DND-41 (cell line): ENCODE measurements around the gene PLPPR1.

Experiments used
- ATAC-seq: fragments of 200-7000 bp; cut with Tn5 transposase; 3 replicates; pipeline ENCODE4 v1.9.1; 2021; ENCODE audit warnings: low read depth; ENCODE audit not compliant: insufficient read depth
- DNase-seq: peaks from one replicate; pipeline ENCODE4 v3.0.0-alpha.2; 2020
- H2AFZ ChIP-seq: 2 replicates; pipeline ENCODE4 v1.6.0; 2012; ENCODE audit warnings: low read depth, low read length
- H3K27ac ChIP-seq: 2 replicates; pipeline ENCODE4 v1.5.1; 2012; ENCODE audit warnings: low read length, inconsistent platforms
- H3K27me3 ChIP-seq: fragments of 200-600 bp; sonication (generic); 2 replicates; pipeline ENCODE4 v1.6.0; 2012; ENCODE audit warnings: low read length, mild to moderate bottlenecking, inconsistent platforms; ENCODE audit not compliant: insufficient read depth, poor library complexity
- H3K36me3 ChIP-seq: 2 replicates; pipeline ENCODE4 v1.5.1; 2012; ENCODE audit warnings: low read length, inconsistent platforms; ENCODE audit not compliant: insufficient read depth
- H3K4me1 ChIP-seq: 2 replicates; pipeline ENCODE4 v1.5.1; 2012; ENCODE audit warnings: mild to moderate bottlenecking, low read length; ENCODE audit not compliant: insufficient read depth
- H3K4me2 ChIP-seq: 2 replicates; pipeline ENCODE4 v1.6.0; 2012; ENCODE audit warnings: mild to moderate bottlenecking, moderate library complexity, low read length, inconsistent platforms; ENCODE audit not compliant: insufficient read depth
- H3K4me3 ChIP-seq, 2 experiments: fragments of 200-600 bp in 1 of 2; shearing (Covaris generic) in 1 of 2; 2 replicates each; pipeline ENCODE4 v1.5.1; 2012 to 2016; ENCODE audit warnings: inconsistent platforms in 2 of 2, low read length in 2 of 2, mild to moderate bottlenecking in 2 of 2, low read depth in 1 of 2, moderate library complexity in 1 of 2
- H3K79me2 ChIP-seq: 2 replicates; pipeline ENCODE4 v1.6.0; 2012; ENCODE audit warnings: low read length, inconsistent platforms; ENCODE audit not compliant: insufficient read depth
- H3K9ac ChIP-seq: 2 replicates; pipeline ENCODE4 v1.6.0; 2012; ENCODE audit warnings: low read depth, mild to moderate bottlenecking, inconsistent platforms, low read length, moderate library complexity
- H3K9me3 ChIP-seq: 2 replicates; pipeline ENCODE4 v1.5.1; 2012; ENCODE audit warnings: low read length, moderate library complexity, mild to moderate bottlenecking, inconsistent platforms; ENCODE audit not compliant: insufficient read depth, severe bottlenecking
- H4K20me1 ChIP-seq: 2 replicates; pipeline ENCODE4 v1.6.0; 2012; ENCODE audit warnings: low read length; ENCODE audit not compliant: insufficient read depth
- CTCF ChIP-seq: IDR thresholded peaks from 2 replicates; pipeline ENCODE4 v1.5.1; 2012; ENCODE audit warnings: borderline replicate concordance, low read length, moderate library complexity, mild to moderate bottlenecking; ENCODE audit not compliant: poor library complexity, severe bottlenecking; ENCODE audit errors: extremely low read depth
- EZH2 ChIP-seq: IDR thresholded peaks from 3 replicates; pipeline ENCODE4 v1.6.1; 2012; ENCODE audit warnings: borderline replicate concordance, low read depth, mild to moderate bottlenecking, moderate library complexity, low read length, inconsistent platforms; ENCODE audit not compliant: severe bottlenecking

The PLPPR1 gene

GRCh38 chr9:101225271-101225670 lies 196.7 kb downstream of the PLPPR1 start:
- H3K4me2 ChIP-seq: no peak overlapping the region
- H3K9ac ChIP-seq: no peak overlapping the region
- no peak for DNase-seq
- H2AFZ ChIP-seq: no peak overlapping the region
- H3K4me1 ChIP-seq: no peaks in the 10 kb centered on the region
- H3K4me3 ChIP-seq: no peak overlapping the region
- no peak for ATAC-seq
- no peaks in the 10 kb centered on the region for H3K9me3 ChIP-seq
- H3K79me2 ChIP-seq: no peaks in the 10 kb centered on the region
- no peaks in the 10 kb centered on the region for H3K36me3 ChIP-seq
- TF ChIP-seq CTCF (no peak), EZH2 (no peak)
- no peak overlapping the region for H3K27ac ChIP-seq
- no peaks in the 10 kb centered on the region for H4K20me1 ChIP-seq
- no peaks in the 10 kb centered on the region for H3K27me3 ChIP-seq

- no peak overlapping the region for H3K4me2 ChIP-seq
- no peak overlapping the region for H3K9ac ChIP-seq
- H2AFZ ChIP-seq: no peak overlapping the region
- DNase-seq: no peak
- H4K20me1 ChIP-seq: no peaks in the 10 kb centered on the region
- no peaks in the 10 kb centered on the region for H3K36me3 ChIP-seq
- TF ChIP-seq CTCF: no peak
- no peak for TF ChIP-seq EZH2
- H3K79me2 ChIP-seq: no peaks in the 10 kb centered on the region
- no peak overlapping the region for H3K4me3 ChIP-seq
- H3K9me3 ChIP-seq: no peaks in the 10 kb centered on the region
- no peak for ATAC-seq
- H3K4me1 ChIP-seq: no peaks in the 10 kb centered on the region
- H3K27me3 ChIP-seq: no peaks in the 10 kb centered on the region
- no peak overlapping the region for H3K27ac ChIP-seq
Measured at GRCh38 chr9:101226161-101226560, 197.6 kb downstream of the PLPPR1 start.

- no peak for TF ChIP-seq CTCF
- TF ChIP-seq EZH2: no peak
- no peak overlapping the region for H3K9ac ChIP-seq
- H3K27me3 ChIP-seq: no peaks in the 10 kb centered on the region
- no peaks in the 10 kb centered on the region for H3K79me2 ChIP-seq
- no peak overlapping the region for H3K4me2 ChIP-seq
- no peaks in the 10 kb centered on the region for H3K4me1 ChIP-seq
- no peak overlapping the region for H2AFZ ChIP-seq
- H3K4me3 ChIP-seq: no peak overlapping the region
- no peaks in the 10 kb centered on the region for H3K9me3 ChIP-seq
- H3K36me3 ChIP-seq: no peaks in the 10 kb centered on the region
- no peak overlapping the region for H3K27ac ChIP-seq
- ATAC-seq (no peak), DNase-seq (no peak)
- H4K20me1 ChIP-seq: no peaks in the 10 kb centered on the region
Measured at GRCh38 chr9:101226803-101227202, 198.3 kb downstream of the PLPPR1 start.

GRCh38 chr9:101229606-101230005 lies 201.1 kb downstream of the PLPPR1 start:
- no peaks in the 10 kb centered on the region for H3K36me3 ChIP-seq
- no peak overlapping the region for H3K4me2 ChIP-seq
- H3K27me3 ChIP-seq: no peaks in the 10 kb centered on the region
- H3K27ac ChIP-seq: no peak overlapping the region
- H3K4me1 ChIP-seq: no peaks in the 10 kb centered on the region
- no peak overlapping the region for H3K4me3 ChIP-seq
- no peak for ATAC-seq
- no peaks in the 10 kb centered on the region for H4K20me1 ChIP-seq
- TF ChIP-seq CTCF (no peak), EZH2 (no peak)
- no peaks in the 10 kb centered on the region for H3K79me2 ChIP-seq
- no peaks in the 10 kb centered on the region for H3K9me3 ChIP-seq
- H2AFZ ChIP-seq: no peak overlapping the region
- H3K9ac ChIP-seq: no peak overlapping the region
- DNase-seq: no peak
